Measurements from ENCODE around the gene GTF2H4. TPM values are rescaled to one million over a fixed set of nuclear protein-coding genes. Genes with fewer than 3 reads are reported as not detected.
A peak's percentile ranks its signal among the peaks of the same experiment; 100 is the strongest.
"Not testable (repeated sequence)": the region's sequence is repeated elsewhere in the genome, so short reads cannot be mapped to it uniquely, and the experiment has no call there.

Gene GTF2H4
- total and polyA plus RNA-seq, 10 of the 15 experiments (the other 5 are each of a cell fraction or from before 2014, with no cell fraction given), result 1.1 to 43.8 (median 18.9) TPM

DNA sequence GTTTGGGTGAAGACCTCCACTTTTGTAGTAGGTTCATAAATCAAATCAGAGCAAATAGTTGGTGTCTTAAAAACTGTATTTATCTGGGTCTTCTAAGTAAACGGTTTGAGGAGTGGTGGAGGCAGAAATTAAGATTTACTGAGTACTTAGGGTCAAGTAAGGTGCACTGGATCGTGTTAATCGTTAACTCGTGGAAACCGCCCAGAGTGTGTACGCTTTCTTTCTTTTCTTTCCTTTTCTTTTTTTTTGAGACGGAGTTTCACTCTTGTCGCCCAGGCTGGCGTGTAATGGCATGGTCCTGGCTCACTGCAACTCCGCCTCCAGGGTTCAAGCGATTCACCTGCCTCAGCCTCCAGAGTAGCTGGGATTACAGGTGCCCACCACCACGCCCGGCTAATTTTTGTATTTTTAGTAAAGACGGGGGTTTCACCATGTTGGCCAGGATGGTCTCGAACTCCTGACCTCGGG lies 683 bp upstream of the GTF2H4 start:
- BruUV-seq (replicated peaks); H3K36me3 ChIP-seq (ENCODE audit: control insufficient read depth in 2 of 2, insufficient read depth in 2 of 2, low read length in 1 of 2); H3K9me3 ChIP-seq (replicated peaks; ENCODE audit: control insufficient read depth, insufficient read depth, low read length); H4K20me1 ChIP-seq (ENCODE audit: control insufficient read depth, insufficient read depth); H3K27me3 ChIP-seq (replicated peaks in 1 of 2; ENCODE audit: control insufficient read depth in 2 of 2, insufficient read depth in 2 of 2, low read length in 1 of 2); in situ Hi-C loops (cut with MboI); intact Hi-C loops (cut with micrococcal nuclease; ENCODE audit: unreplicated experiment); ATAC-seq; DNase-seq (ENCODE audit: low read depth, low spot score); FAIRE-seq: not testable (repeated sequence)
- SMC1A ChIA-PET (ENCODE audit: uncharacterized antibody, unreplicated experiment), result interaction anchor here (1.0 to 3.0 kb wide), 3 partner anchors 15 to 85 kb away, joined by 3 to 14 read pairs (median 3); partner anchors contain the start of gene DDR1
- Histone ChIP-seq H3K9ac (ENCODE audit: control insufficient read depth, insufficient read depth, low read length) (peak overlapping the region; percentile 87), H3K27ac (ENCODE audit: control insufficient read depth, insufficient read depth) (peak overlapping the region; percentile 77), H2AFZ (ENCODE audit: control insufficient read depth, low read depth, low read length) (peak overlapping the region; percentile 98), H3K4me2 (ENCODE audit: control insufficient read depth, insufficient read depth) (peak overlapping the region; percentile 86), H3K79me2 (ENCODE audit: control insufficient read depth, insufficient read depth, low read length) (peaks cover 11% of the 10 kb centered on the region), H3K4me3 (peak overlapping the region; percentile 100), H3K4me1 (ENCODE audit: control insufficient read depth, insufficient read depth, low read length) (peaks cover 23% of the 10 kb centered on the region)
- RAD21 ChIA-PET (ENCODE audit: unreplicated experiment), result interaction anchor here (1.0 to 3.5 kb wide), 4 partner anchors 12 to 172 kb away, joined by 3 to 22 read pairs (median 4); partner anchors contain the start of gene DDR1
- CTCF ChIA-PET, result interaction anchor here (1.6 to 3.7 kb wide), 3 partner anchors 22 to 177 kb away, joined by 5 to 13 read pairs (median 6); no protein-coding TSS in a partner anchor
- 43% methylated on average over 13 of the region's 16 CpGs for WGBS (ENCODE audit: insufficient coverage, insufficient replicate concordance, low lambda C conversion rate, missing lambda C conversion rate)
- POLR2A ChIA-PET, result interaction anchor here (0.6 to 2.1 kb wide), 6 partner anchors 19 to 292 kb away, joined by 3 to 21 read pairs (median 3); partner anchors contain the start of gene DDR1
- TF ChIP-seq, protein P1, sequence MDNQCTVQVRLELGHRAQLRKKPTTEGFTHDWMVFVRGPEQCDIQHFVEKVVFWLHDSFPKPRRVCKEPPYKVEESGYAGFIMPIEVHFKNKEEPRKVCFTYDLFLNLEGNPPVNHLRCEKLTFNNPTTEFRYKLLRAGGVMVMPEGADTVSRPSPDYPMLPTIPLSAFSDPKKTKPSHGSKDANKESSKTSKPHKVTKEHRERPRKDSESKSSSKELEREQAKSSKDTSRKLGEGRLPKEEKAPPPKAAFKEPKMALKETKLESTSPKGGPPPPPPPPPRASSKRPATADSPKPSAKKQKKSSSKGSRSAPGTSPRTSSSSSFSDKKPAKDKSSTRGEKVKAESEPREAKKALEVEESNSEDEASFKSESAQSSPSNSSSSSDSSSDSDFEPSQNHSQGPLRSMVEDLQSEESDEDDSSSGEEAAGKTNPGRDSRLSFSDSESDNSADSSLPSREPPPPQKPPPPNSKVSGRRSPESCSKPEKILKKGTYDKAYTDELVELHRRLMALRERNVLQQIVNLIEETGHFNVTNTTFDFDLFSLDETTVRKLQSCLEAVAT (IDR thresholded peaks at IDR 0.05), result peak; percentile 93

DNA sequence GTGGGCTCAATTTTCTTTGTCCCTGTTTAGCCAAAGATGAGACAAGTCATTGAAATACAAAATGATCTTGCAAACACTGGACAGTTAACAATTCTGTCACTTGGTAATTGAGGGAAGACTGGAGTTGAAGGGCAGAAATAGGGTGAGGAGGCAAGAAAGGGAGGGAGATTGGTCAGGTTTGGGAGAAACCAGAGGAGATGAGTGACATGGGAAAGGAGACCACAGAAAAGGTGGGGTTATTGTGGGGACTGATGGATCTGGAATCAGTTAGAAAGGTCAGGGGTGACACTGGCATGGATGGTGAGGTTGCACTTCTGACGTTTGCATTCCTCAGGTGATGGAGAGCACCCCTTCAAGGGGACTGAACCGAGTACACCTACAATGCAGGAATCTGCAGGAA lies 693 bp downstream of the GTF2H4 start:
- DNase-seq (ENCODE audit: low read depth, low spot score), result no peak
- Histone ChIP-seq H3K36me3 (ENCODE audit: control insufficient read depth in 2 of 2, insufficient read depth in 2 of 2, low read length in 1 of 2) (peaks cover 3% of the 10 kb centered on the region in 2 experiments; a peak in 1 of 4 replicates), H3K9me3 (replicated peaks; ENCODE audit: control insufficient read depth, insufficient read depth, low read length) (no peaks in the 10 kb centered on the region), H3K27ac (ENCODE audit: control insufficient read depth, insufficient read depth) (peak overlapping the region; percentile 75; the same call in 1 of the 2 replicates), H3K79me2 (ENCODE audit: control insufficient read depth, insufficient read depth, low read length) (peaks cover 11% of the 10 kb centered on the region), H3K4me3 (peak overlapping the region; percentile 100), H3K4me1 (ENCODE audit: control insufficient read depth, insufficient read depth, low read length) (peaks cover 9% of the 10 kb centered on the region), H3K27me3 (replicated peaks in 1 of 2; ENCODE audit: control insufficient read depth in 2 of 2, insufficient read depth in 2 of 2, low read length in 1 of 2) (no peaks in the 10 kb centered on the region), H2AFZ (ENCODE audit: control insufficient read depth, low read depth, low read length) (peak overlapping the region; percentile 98; the same call in 1 of the 2 replicates), H4K20me1 (ENCODE audit: control insufficient read depth, insufficient read depth) (no peaks in the 10 kb centered on the region), H3K4me2 (ENCODE audit: control insufficient read depth, insufficient read depth) (peak overlapping the region; percentile 92), H3K9ac (ENCODE audit: control insufficient read depth, insufficient read depth, low read length) (peak overlapping the region; percentile 87)
- FAIRE-seq, result no peak
- WGBS (ENCODE audit: insufficient coverage, insufficient replicate concordance, low lambda C conversion rate, missing lambda C conversion rate), result 16% methylated on average over 2 of the region's 2 CpGs
- POLR2A ChIA-PET, result no interaction called here
- RAD21 ChIA-PET (ENCODE audit: unreplicated experiment), result interaction anchor here (3.5 kb wide), 1 partner anchor 25 kb away, joined by 22 read pairs; the partner anchor contains the start of gene DDR1
- no peak for ATAC-seq
- CTCF ChIA-PET, result interaction anchor here (1.2 to 1.9 kb wide), 3 partner anchors 23 to 178 kb away, joined by 5 to 6 read pairs (median 5); no protein-coding TSS in a partner anchor
- SMC1A ChIA-PET (ENCODE audit: uncharacterized antibody, unreplicated experiment), result interaction anchor here (0.8 to 3.0 kb wide), 3 partner anchors 25 to 212 kb away, joined by 3 to 14 read pairs (median 4); partner anchors contain the start of gene DDR1
- in situ Hi-C loops (cut with MboI), result no loop called here
- no TSS peak for BruUV-seq (replicated peaks)
- no peak for TF ChIP-seq POLR2AphosphoS5 (IDR thresholded peaks at IDR 0.05; ENCODE audit: low read length)
- TF ChIP-seq ASH2L (IDR thresholded peaks at IDR 0.05; ENCODE audit: borderline replicate concordance, low read depth), result no peak
- TF ChIP-seq FOXM1 (IDR thresholded peaks at IDR 0.05; ENCODE audit: low read depth, low read length), result no peak
- TF ChIP-seq, protein P2, sequence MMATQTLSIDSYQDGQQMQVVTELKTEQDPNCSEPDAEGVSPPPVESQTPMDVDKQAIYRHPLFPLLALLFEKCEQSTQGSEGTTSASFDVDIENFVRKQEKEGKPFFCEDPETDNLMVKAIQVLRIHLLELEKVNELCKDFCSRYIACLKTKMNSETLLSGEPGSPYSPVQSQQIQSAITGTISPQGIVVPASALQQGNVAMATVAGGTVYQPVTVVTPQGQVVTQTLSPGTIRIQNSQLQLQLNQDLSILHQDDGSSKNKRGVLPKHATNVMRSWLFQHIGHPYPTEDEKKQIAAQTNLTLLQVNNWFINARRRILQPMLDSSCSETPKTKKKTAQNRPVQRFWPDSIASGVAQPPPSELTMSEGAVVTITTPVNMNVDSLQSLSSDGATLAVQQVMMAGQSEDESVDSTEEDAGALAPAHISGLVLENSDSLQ (IDR thresholded peaks at IDR 0.05), result peak; percentile 26; the same call in 1 of the 2 replicates
- TF ChIP-seq IKZF2 (IDR thresholded peaks at IDR 0.05), result no peak
- no peak for TF ChIP-seq WRNIP1 (IDR thresholded peaks at IDR 0.05; ENCODE audit: borderline replicate concordance, low read depth, low read length)
- no peak for TF ChIP-seq ZNF207 (IDR thresholded peaks at IDR 0.05; ENCODE audit: borderline replicate concordance)
- intact Hi-C loops (cut with micrococcal nuclease; ENCODE audit: unreplicated experiment), result loop anchor here (2.0 kb wide), 1 partner anchor 26 kb away; no protein-coding TSS in a partner anchor
